K562 (cell line): ENCODE data around the gene OXLD1. TPM values are rescaled to one million over a fixed set of nuclear protein-coding genes. Genes with fewer than 3 reads are reported as not detected.
A peak's percentile ranks its signal among the peaks of the same experiment; 100 is the strongest.

Experiments used
- CAMTA2 ChIP-seq: fragments of 250-450 bp; sonication (Bioruptor Pico); conservative IDR thresholded peaks from 2 replicates; pipeline ENCODE4 v1.5.1; 2022
- DNMT1 ChIP-seq: fragments of 450-650 bp; IDR thresholded peaks from 2 replicates; pipeline ENCODE4 v1.6.1; 2016; ENCODE audit warnings: antibody characterized with exemption, mild to moderate bottlenecking
- GATAD2B ChIP-seq: fragments of 450-650 bp; IDR thresholded peaks from 2 replicates; pipeline ENCODE4 v1.6.1; 2017; ENCODE audit warnings: mild to moderate bottlenecking, borderline replicate concordance
- KDM1A ChIP-seq, 2 experiments: fragments of 450-650 bp; IDR thresholded peaks; 2 replicates each; pipeline ENCODE4 v1.6.1; 2016; ENCODE audit warnings: mild to moderate bottlenecking in 2 of 2
- NFYB ChIP-seq: IDR thresholded peaks from 2 replicates; pipeline ENCODE4 v1.6.1; 2011; ENCODE audit warnings: mild to moderate bottlenecking, moderate library complexity; ENCODE audit not compliant: insufficient read length; ENCODE audit errors: extremely low read depth
- PTBP1 ChIP-seq: fragments of 200-400 bp; formaldehyde crosslinking; IDR thresholded peaks from 2 replicates; pipeline ENCODE4 v1.6.1; 2017; ENCODE audit warnings: low read depth, low read length
- PTTG1 ChIP-seq: fragments of 450-650 bp; IDR thresholded peaks from 2 replicates; pipeline ENCODE4 v1.6.1; 2016; ENCODE audit warnings: low read depth, mild to moderate bottlenecking, missing genetic modification characterization, missing compliant biosample characterization
- SIN3A ChIP-seq, 2 experiments: fragments of 150-350 bp in 1 of 2; IDR thresholded peaks; 2 replicates each; pipeline ENCODE4 v1.6.1; 2011 to 2016; ENCODE audit warnings: borderline replicate concordance in 2 of 2, low read depth in 2 of 2, low read length in 2 of 2, mild to moderate bottlenecking in 2 of 2, moderate library complexity in 2 of 2; ENCODE audit not compliant: control insufficient read depth in 1 of 2
- ZNF197 ChIP-seq: fragments of 200-800 bp; sonication (Bioruptor generic); IDR thresholded peaks from 2 replicates; pipeline ENCODE4 v1.6.1; 2016; ENCODE audit warnings: low read depth, missing genetic modification characterization, missing compliant biosample characterization
- ZNF24 ChIP-seq: fragments of 450-650 bp; IDR thresholded peaks from 2 replicates; pipeline ENCODE4 v1.6.1; 2016
- ZNF445 ChIP-seq: fragments of 250-450 bp; sonication (Bioruptor Pico); IDR thresholded peaks from 2 replicates; pipeline ENCODE4 v1.4.0; 2020; ENCODE audit warnings: low read depth, mild to moderate bottlenecking, moderate library complexity
- polyA plus RNA-seq, 8 experiments: library from polyadenylated mRNA; depleted of rRNA in 4 of 8; stranded (reverse) in 5 of 8; unstranded in 3 of 8; fragments of >200 nt; fragmentation: Nextera tagmentation in 2 of 8; fragmentation: Illumina TruSeq in 1 of 8; extraction: Ambion mirVana in 2 of 8; extraction: Trizol in 1 of 8; gene quantifications; 2 replicates each; pipeline versions ENCODE4 v1.2.1 to v1.2.3, GENCODE V29; 2011 to 2014; ENCODE audit warnings: inconsistent platforms in 1 of 8, missing spikeins in 1 of 8
- total RNA-seq, 7 experiments: library from RNA; depleted of rRNA in 6 of 7; stranded (reverse); fragments of >200 nt in 6 of 7; fragmentation: Illumina TruSeq in 2 of 7; extraction: Trizol in 2 of 7; gene quantifications; 2 replicates each; pipeline versions ENCODE4 v1.2.1 to v1.2.3, GENCODE V29; 2011 to 2021; ENCODE audit warnings: low replicate concordance in 1 of 7
- TF ChIP-seq, protein P1 (sequence below), 2 experiments: fragments of 450-650 bp; conservative IDR thresholded peaks; 2 replicates each; pipeline ENCODE4 v1.6.1; 2017; ENCODE audit warnings: mild to moderate bottlenecking in 2 of 2, moderate library complexity in 2 of 2
- TF ChIP-seq, protein P2 (sequence below): IDR thresholded peaks from 2 replicates; pipeline ENCODE4 v1.6.1; 2011; ENCODE audit not compliant: insufficient read length; ENCODE audit errors: extremely low read depth
- TF ChIP-seq, protein P3 (sequence below): fragments of 450-650 bp; IDR thresholded peaks from 2 replicates; pipeline ENCODE4 v1.7.0; 2016; ENCODE audit warnings: borderline replicate concordance
- TF ChIP-seq, protein P4 (sequence below): sonication (generic); formaldehyde crosslinking; IDR thresholded peaks from 2 replicates; pipeline ENCODE4 v1.8.1; 2023; ENCODE audit warnings: mild to moderate bottlenecking, missing genetic modification reagents

OXLD1 gene
- total and polyA plus RNA-seq, 9 of the 15 experiments (the other 6 are each of a cell fraction or from before 2014, with no cell fraction given), result 4.4 to 115 (median 29.3) TPM

DNA sequence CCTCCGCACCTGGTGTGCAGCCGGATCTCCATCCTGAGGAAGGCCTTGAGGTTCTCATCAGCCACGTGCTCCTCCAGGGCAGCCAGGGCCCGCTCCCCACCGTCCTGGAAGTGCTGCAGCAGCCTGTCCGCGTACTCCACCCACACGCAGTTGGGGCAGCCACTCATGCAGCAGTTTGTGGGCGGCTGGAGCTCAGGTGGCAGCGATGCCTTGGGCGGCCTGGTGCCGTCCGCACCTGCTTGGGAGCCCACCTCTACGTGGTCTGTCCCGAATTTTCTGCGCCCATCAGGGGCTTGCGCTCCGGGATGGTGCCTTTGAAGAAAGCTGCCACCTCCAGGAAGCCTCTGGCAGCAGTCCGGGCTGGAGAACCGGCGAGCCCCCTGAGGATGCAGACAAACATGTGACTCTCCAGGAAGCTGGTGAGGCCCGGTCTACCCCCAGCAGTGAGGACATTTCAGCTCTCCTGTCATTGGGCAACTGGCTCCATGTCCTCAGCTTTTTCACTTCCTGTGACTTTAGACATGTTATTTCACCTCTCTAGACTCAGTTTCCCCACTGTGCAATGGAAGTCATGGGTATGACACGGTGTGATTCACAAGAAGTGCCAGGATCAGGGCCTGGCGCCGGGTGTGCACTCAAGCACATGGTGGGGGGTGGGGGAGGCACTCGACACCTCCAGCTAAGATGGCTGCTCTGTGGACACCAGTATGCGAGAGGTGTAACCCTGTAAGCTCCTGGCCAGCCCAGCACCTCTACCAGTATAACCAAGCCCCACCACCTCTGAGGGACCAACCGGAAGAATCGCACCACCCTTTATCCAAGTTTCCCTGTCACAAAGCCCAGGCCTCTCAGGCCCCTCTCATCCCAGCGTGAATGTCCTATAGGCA, 957 bp downstream of the OXLD1 start (continued):
- TF ChIP-seq, protein P1, sequence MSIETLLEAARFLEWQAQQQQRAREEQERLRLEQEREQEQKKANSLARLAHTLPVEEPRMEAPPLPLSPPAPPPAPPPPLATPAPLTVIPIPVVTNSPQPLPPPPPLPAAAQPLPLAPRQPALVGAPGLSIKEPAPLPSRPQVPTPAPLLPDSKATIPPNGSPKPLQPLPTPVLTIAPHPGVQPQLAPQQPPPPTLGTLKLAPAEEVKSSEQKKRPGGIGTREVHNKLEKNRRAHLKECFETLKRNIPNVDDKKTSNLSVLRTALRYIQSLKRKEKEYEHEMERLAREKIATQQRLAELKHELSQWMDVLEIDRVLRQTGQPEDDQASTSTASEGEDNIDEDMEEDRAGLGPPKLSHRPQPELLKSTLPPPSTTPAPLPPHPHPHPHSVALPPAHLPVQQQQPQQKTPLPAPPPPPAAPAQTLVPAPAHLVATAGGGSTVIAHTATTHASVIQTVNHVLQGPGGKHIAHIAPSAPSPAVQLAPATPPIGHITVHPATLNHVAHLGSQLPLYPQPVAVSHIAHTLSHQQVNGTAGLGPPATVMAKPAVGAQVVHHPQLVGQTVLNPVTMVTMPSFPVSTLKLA (conservative IDR thresholded peaks at IDR 0.05), result peak; percentile 45 to 62
- TF ChIP-seq GATAD2B, result no peak
- 0 out of 2 replicates have a peak, but pooled peaks have one; percentile 59 for TF ChIP-seq CAMTA2
- peak; percentile 61; the same call in 1 of the 2 replicates for TF ChIP-seq ZNF445
- TF ChIP-seq, protein P2, sequence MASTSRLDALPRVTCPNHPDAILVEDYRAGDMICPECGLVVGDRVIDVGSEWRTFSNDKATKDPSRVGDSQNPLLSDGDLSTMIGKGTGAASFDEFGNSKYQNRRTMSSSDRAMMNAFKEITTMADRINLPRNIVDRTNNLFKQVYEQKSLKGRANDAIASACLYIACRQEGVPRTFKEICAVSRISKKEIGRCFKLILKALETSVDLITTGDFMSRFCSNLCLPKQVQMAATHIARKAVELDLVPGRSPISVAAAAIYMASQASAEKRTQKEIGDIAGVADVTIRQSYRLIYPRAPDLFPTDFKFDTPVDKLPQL, result no peak
- TF ChIP-seq PTTG1, result peak; percentile 68
- TF ChIP-seq SIN3A (IDR thresholded peaks at IDR 0.05; ENCODE audit: borderline replicate concordance in 2 of 2, control insufficient read depth in 1 of 2, low read depth in 2 of 2, low read length in 2 of 2), result 0 out of 4 replicates have a peak, but pooled peaks of 1 of the 2 experiments have one; percentile 54
- 0 out of 2 replicates have a peak, but pooled peaks have one; percentile 52 for TF ChIP-seq DNMT1
- no peak for TF ChIP-seq KDM1A (IDR thresholded peaks at IDR 0.05)
- TF ChIP-seq ZNF197 (CRISPR knock-in tag), result peak; percentile 35; the same call in 1 of the 2 replicates
- TF ChIP-seq ZNF24, result no peak
- TF ChIP-seq, protein P3, sequence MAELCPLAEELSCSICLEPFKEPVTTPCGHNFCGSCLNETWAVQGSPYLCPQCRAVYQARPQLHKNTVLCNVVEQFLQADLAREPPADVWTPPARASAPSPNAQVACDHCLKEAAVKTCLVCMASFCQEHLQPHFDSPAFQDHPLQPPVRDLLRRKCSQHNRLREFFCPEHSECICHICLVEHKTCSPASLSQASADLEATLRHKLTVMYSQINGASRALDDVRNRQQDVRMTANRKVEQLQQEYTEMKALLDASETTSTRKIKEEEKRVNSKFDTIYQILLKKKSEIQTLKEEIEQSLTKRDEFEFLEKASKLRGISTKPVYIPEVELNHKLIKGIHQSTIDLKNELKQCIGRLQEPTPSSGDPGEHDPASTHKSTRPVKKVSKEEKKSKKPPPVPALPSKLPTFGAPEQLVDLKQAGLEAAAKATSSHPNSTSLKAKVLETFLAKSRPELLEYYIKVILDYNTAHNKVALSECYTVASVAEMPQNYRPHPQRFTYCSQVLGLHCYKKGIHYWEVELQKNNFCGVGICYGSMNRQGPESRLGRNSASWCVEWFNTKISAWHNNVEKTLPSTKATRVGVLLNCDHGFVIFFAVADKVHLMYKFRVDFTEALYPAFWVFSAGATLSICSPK, result no peak
- TF ChIP-seq, protein P4, sequence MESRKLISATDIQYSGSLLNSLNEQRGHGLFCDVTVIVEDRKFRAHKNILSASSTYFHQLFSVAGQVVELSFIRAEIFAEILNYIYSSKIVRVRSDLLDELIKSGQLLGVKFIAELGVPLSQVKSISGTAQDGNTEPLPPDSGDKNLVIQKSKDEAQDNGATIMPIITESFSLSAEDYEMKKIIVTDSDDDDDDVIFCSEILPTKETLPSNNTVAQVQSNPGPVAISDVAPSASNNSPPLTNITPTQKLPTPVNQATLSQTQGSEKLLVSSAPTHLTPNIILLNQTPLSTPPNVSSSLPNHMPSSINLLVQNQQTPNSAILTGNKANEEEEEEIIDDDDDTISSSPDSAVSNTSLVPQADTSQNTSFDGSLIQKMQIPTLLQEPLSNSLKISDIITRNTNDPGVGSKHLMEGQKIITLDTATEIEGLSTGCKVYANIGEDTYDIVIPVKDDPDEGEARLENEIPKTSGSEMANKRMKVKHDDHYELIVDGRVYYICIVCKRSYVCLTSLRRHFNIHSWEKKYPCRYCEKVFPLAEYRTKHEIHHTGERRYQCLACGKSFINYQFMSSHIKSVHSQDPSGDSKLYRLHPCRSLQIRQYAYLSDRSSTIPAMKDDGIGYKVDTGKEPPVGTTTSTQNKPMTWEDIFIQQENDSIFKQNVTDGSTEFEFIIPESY, result 0 out of 2 replicates have a peak, but pooled peaks have one; percentile 49
- TF ChIP-seq PTBP1, result no peak
- no peak for TF ChIP-seq NFYB
